Activated naive CD4-positive, alpha-beta T cell treated with anti-CD3 and anti-CD28 coated beads, Interleukin-2, amount 10 ng/mL, durations not matched to agents 7 days and 5 days (primary cell): ENCODE measurements around the gene OPTN.
"Not testable (repeated sequence)": the region's sequence is repeated elsewhere in the genome, so short reads cannot be mapped to it uniquely, and the experiment has no call there.

Source experiments
- CTCF ChIA-PET: fragments of 350-600 bp; sonication (Branson Sonifier 250); formaldehyde crosslinking; loops from one replicate; lab custom pipeline; 2021; ENCODE audit warnings: antibody characterized with exemption; lab: Charles Lee
- DNase-seq: peaks from one replicate; pipeline ENCODE4 v3.0.0-alpha.2; 2020
- H3K27ac Mint-ChIP-seq: one replicate; pipeline ENCODE4 v1.8.0; 2021; ENCODE audit warnings: mild to moderate bottlenecking, moderate library complexity, mixed read lengths
- H3K27me3 Mint-ChIP-seq: one replicate; pipeline ENCODE4 v1.8.0; 2021; ENCODE audit warnings: mild to moderate bottlenecking, mixed read lengths
- H3K36me3 Mint-ChIP-seq: one replicate; pipeline ENCODE4 v1.8.0; 2021; ENCODE audit warnings: mixed read lengths
- H3K4me1 Mint-ChIP-seq: one replicate; pipeline ENCODE4 v1.8.0; 2021; ENCODE audit warnings: mixed read lengths
- H3K4me3 Mint-ChIP-seq: one replicate; pipeline ENCODE4 v1.8.0; 2021; ENCODE audit warnings: mild to moderate bottlenecking, moderate library complexity, mixed read lengths
- H3K9me3 Mint-ChIP-seq: one replicate; pipeline ENCODE4 v1.8.0; 2021; ENCODE audit warnings: mixed read lengths

OPTN gene

DNA sequence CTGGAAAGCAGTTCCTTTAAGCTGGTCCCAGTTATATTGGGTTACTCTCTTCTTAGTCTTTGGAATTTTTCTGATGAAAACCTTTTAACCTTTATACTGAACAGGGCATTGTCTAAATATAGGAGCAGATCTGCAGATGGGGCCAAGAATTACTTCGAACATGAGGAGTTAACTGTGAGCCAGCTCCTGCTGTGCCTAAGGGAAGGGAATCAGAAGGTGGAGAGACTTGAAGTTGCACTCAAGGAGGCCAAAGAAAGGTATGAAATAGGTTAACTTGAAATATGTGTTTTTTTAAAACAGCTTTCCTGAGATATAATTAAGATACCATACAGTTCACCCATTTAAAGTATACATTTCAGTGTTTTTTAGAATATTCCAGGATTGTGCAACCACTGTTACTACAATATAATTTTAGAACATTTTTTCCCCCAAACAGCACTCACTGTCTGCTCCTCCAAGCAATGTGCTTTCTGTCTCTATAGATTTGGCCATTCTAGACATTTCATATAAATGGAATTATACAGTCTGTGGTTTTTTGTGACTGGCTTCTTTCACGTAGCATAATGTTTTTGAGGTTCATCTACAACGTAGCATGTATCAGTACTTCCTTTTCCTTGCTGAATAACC is 18.9 kb downstream of the OPTN start:
- peak overlapping the region; percentile 9 for H3K27ac Mint-ChIP-seq
- peaks cover 19% of the 10 kb centered on the region for H3K4me1 Mint-ChIP-seq
- no peaks in the 10 kb centered on the region for H3K9me3 Mint-ChIP-seq
- CTCF ChIA-PET = no interaction called here
- no peaks in the 10 kb centered on the region for H3K27me3 Mint-ChIP-seq
- DNase-seq = no peak
- H3K36me3 Mint-ChIP-seq = peaks cover 73% of the 10 kb centered on the region
- H3K4me3 Mint-ChIP-seq = no peak overlapping the region

DNA sequence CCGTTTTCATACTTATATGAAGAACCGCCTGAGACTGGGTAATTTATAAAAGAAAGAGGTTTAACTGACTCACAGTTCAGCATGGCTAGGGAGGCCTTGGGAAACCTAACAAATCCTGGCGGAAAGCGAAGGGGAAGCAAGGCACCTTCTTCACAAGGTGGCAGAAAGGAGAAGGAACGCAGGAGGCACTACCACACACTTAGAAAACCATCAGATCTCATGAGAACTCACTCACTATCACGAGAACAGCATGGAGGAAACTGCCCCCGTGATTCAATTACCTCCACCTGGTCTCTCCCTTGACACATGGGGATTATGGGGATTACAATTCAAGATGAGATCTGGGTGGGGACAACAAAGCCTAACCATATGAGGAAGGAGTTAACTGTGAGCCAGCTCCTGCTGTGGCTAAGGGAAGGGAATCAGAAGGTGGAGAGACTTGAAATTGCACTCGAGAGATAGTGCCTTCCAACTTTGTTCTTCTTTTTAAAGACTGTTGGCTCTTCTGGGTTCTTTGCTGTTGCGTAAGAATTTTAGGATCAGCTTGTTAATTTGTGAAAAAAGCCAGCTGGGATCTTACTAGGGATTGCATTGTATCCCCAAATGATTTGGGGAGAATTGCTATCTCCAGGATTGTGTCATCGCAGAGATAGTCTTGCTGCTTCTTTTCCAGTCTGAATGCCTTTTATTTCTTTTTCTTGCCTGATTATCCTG is 21.0 kb downstream of the OPTN start:
- Mint-ChIP-seq H3K27ac (no peak overlapping the region), H3K36me3 (peaks cover 79% of the 10 kb centered on the region), H3K4me1 (peaks cover 14% of the 10 kb centered on the region), H3K27me3 (no peaks in the 10 kb centered on the region), H3K9me3 (no peaks in the 10 kb centered on the region), H3K4me3 (no peak overlapping the region)
- DNase-seq = no peak
- CTCF ChIA-PET = no interaction called here

DNA sequence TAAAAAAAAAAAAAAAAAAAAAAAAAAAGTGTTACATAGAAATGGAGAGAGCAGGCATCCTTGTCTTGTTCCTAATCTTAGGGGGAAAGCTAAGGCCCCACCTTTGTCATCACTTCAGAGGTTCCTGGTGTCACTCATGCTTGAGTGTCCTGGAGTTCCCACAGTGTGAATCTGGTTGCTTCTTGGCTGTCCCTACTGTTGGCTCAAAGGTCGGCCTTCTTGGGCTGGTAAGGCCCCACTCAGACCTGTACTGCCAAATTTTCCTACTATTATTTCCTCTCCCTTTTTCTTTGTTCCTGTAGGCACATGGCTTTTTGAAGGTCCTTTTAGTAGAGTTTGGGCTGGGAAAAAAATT is 21.5 kb downstream of the OPTN start:
- H3K4me3 Mint-ChIP-seq = no peak overlapping the region
- H3K9me3 Mint-ChIP-seq = no peaks in the 10 kb centered on the region
- peaks cover 9% of the 10 kb centered on the region for H3K4me1 Mint-ChIP-seq
- DNase-seq = no peak
- no peaks in the 10 kb centered on the region for H3K27me3 Mint-ChIP-seq
- CTCF ChIA-PET = no interaction called here
- no peak overlapping the region for H3K27ac Mint-ChIP-seq
- peaks cover 76% of the 10 kb centered on the region for H3K36me3 Mint-ChIP-seq

DNA sequence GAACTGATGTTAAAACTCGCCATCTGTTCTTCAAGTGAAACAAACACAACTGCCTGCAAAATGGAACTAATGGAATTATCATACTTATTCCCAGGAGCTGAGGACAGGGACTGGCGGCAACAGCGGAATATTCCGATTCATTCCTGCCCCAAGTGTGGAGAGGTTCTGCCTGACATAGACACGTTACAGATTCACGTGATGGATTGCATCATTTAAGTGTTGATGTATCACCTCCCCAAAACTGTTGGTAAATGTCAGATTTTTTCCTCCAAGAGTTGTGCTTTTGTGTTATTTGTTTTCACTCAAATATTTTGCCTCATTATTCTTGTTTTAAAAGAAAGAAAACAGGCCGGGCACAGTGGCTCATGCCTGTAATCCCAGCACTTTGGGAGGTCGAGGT is 36.7 kb downstream of the OPTN start:
- DNase-seq = no peak
- H3K27ac Mint-ChIP-seq = no peak overlapping the region

DNA sequence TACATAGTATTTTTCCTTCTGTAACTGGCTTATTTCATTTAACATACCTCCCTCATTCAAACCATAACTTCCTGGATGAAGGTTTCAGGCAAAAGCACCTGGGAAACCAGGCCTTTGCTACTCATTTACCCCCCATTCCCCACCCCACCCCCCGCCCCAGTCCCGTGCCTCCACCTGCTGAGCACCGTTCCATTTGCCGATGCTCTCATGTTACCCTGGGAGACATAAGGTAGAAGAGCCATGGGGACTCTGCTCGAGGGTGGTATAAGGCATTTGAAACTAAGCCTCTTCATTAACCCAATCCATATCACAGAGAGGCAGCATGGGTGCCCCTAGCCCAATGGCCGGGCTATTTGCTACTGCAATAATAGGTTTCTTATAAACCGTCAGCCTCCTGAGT is 39.2 kb downstream of the OPTN start:
- Mint-ChIP-seq H3K27me3 (no peaks in the 10 kb centered on the region), H3K36me3 (peaks cover 66% of the 10 kb centered on the region)
- CTCF ChIA-PET = no interaction called here

More for the DNA sequence above, 36.7 kb downstream of the OPTN start:
- Mint-ChIP-seq H3K4me1 (no peaks in the 10 kb centered on the region), H3K4me3 (no peak overlapping the region), H3K9me3 (no peaks in the 10 kb centered on the region), H3K27me3 (no peaks in the 10 kb centered on the region), H3K36me3 (peaks cover 68% of the 10 kb centered on the region)
- CTCF ChIA-PET = no interaction called here

DNA sequence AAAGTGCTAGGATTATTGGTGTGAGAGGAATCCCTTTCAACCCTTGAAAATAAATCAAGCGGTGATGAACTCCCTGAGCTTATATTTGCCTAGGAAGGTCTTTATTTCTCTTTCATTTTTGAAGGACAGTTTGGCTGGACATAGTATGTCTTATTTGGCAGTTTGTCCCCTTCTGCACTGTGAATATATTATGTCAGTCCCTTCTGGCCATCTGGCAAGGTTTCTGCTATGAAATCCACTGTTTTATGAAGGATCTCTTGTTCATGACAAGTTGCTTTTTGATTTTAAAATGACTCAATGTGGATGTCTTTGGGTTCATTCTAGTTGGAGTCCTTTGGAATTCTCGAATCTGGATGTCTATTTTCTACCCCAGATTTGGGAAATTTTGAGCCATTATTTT is 39.7 kb downstream of the OPTN start:
- no peaks in the 10 kb centered on the region for H3K4me1 Mint-ChIP-seq
- H3K27me3 Mint-ChIP-seq = no peaks in the 10 kb centered on the region
- H3K4me3 Mint-ChIP-seq = no peak overlapping the region
- no peak for DNase-seq
- H3K36me3 Mint-ChIP-seq = peaks cover 67% of the 10 kb centered on the region
- H3K9me3 Mint-ChIP-seq = no peaks in the 10 kb centered on the region
- CTCF ChIA-PET = no interaction called here
- H3K27ac Mint-ChIP-seq = no peak overlapping the region

More for the DNA sequence above, 39.2 kb downstream of the OPTN start:
- Mint-ChIP-seq H3K4me3 (no peak overlapping the region), H3K9me3 (no peaks in the 10 kb centered on the region), H3K4me1 (no peaks in the 10 kb centered on the region), H3K27ac (no peak overlapping the region)
- DNase-seq = no peak

DNA sequence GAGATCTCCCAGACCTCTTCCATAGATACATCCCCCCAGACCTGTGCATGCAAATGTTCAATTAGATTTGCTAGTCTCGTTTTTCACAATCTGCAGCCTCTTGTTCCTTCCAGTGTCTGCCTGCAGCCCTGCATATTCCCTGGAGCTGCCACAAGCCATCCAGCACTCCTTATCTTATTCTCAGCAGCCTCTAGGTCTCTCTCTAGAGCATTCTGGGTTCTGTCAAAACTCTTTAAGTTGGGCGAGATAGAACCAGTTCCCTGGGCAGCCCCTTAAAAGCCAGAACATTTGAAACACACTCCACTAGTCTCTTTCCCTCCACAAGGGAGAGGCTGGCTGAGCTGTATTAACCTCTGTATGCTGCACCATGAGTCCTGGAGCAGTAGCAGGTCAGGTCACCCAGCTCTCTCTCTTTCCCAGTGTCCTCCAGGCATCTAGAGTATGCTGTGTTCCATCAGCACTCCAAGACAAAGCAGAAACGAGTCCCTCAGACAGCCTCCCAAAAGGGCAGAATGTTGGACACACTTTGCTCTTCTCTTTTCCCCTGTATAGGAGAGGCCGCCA is 40.7 kb downstream of the OPTN start:
- no peaks in the 10 kb centered on the region for H3K4me1 Mint-ChIP-seq
- H3K27ac Mint-ChIP-seq = peak overlapping the region; percentile 24
- H3K4me3 Mint-ChIP-seq = no peak overlapping the region
- H3K27me3 Mint-ChIP-seq = no peaks in the 10 kb centered on the region
- H3K9me3 Mint-ChIP-seq = peaks cover 2% of the 10 kb centered on the region
- H3K36me3 Mint-ChIP-seq = peaks cover 65% of the 10 kb centered on the region
- DNase-seq = no peak
- CTCF ChIA-PET = no interaction called here

DNA sequence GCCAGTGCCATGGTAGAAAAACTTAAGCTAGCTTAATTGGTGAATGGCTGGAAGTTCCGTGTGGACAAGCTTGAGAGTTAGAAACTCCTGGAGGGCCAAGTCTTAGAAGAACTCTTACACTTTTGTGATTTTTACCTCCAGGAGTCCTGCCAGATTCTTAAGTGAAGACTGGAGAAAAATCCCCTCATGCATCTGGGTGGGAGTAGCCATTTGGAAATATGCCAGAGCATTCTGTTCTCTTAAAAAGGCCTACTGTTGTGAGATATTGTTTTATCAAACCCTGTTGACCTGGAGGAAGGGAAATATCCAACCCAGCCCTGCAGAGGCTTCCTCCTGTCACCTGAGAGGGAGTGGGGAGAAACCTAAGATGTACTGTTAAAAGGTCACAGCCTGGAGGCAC is 43.8 kb downstream of the OPTN start:
- CTCF ChIA-PET = no interaction called here
- Mint-ChIP-seq H3K4me3 (no peak overlapping the region), H3K27ac (no peak overlapping the region), H3K36me3 (peaks cover 49% of the 10 kb centered on the region), H3K4me1 (no peaks in the 10 kb centered on the region), H3K9me3 (peaks cover 8% of the 10 kb centered on the region), H3K27me3 (no peaks in the 10 kb centered on the region)
- DNase-seq = no peak

DNA sequence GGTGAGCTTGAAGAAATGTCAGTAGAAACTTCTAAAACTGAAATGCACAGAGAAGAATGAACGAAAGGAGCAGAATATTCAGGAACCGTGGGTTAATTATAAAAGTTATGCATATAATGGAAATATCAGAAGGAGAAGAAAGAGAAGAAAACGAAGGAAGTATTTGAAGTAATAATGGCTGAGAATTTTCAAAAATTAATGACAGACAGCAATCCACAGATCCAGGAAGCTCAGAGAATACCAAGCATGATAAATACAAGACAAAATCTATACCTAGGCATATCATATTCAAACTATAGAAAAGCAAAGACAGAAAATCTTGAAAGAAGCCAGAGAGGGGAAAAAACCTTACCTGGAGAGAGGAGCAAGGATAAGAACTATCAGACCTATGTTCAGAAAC is 44.9 kb downstream of the OPTN start:
- DNase-seq = no peak
- Mint-ChIP-seq H3K36me3 (peaks cover 45% of the 10 kb centered on the region), H3K4me1 (no peaks in the 10 kb centered on the region), H3K27ac (no peak overlapping the region), H3K27me3 (no peaks in the 10 kb centered on the region), H3K4me3 (no peak overlapping the region), H3K9me3 (peaks cover 8% of the 10 kb centered on the region)
- CTCF ChIA-PET = no interaction called here

DNA sequence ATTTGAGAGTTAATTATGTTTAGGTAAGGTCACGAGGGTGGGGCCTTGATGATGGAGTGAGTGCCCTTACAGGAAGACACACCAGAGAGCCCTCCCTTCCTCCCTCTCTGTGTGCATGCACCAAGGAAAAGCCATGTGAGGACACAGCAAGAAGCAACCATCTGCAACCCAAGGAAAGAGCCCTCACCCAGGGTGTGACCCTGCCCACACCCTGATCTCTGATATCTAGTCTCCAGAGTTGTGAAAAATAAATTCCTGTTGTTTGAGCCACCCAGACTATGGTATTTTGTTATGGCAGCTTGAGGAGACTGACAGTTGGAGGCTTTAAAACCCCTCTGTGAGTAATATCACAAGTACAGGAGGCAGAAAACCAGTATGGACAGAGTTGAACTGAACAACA is 46.4 kb downstream of the OPTN start:
- CTCF ChIA-PET = no interaction called here
- no peak overlapping the region for H3K4me3 Mint-ChIP-seq
- H3K27me3 Mint-ChIP-seq = no peaks in the 10 kb centered on the region
- no peak for DNase-seq
- H3K4me1 Mint-ChIP-seq = no peaks in the 10 kb centered on the region
- H3K36me3 Mint-ChIP-seq = peaks cover 29% of the 10 kb centered on the region
- H3K9me3 Mint-ChIP-seq = peaks cover 8% of the 10 kb centered on the region
- H3K27ac Mint-ChIP-seq = no peak overlapping the region

DNA sequence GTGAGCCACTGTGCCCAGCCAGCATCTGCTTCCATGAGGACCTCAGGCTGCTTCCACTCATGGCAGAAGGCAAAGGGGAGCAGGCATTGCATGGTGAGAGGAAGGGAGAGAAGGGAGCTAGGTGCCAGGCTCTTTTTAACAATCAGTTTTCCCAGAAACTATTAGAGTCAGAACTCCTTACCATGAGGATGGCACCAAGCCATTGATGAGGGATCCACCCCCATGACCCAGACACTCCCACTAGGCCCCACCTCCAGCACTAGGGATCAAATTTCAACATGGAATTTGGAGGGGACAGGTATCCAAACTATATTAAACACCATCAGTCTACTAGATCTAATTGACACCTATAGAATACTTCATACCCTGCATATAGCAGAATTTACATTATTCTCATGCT is 47.2 kb downstream of the OPTN start:
- Mint-ChIP-seq H3K36me3 (peaks cover 28% of the 10 kb centered on the region), H3K27me3 (no peaks in the 10 kb centered on the region), H3K4me1 (no peaks in the 10 kb centered on the region), H3K4me3 (no peak overlapping the region), H3K9me3 (peaks cover 8% of the 10 kb centered on the region), H3K27ac (no peak overlapping the region)
- CTCF ChIA-PET = interaction anchor here (1.5 kb wide), 1 partner anchor 15 kb away, joined by 3 read pairs; the partner anchor contains the start of gene MCM10
- no peak for DNase-seq

DNA sequence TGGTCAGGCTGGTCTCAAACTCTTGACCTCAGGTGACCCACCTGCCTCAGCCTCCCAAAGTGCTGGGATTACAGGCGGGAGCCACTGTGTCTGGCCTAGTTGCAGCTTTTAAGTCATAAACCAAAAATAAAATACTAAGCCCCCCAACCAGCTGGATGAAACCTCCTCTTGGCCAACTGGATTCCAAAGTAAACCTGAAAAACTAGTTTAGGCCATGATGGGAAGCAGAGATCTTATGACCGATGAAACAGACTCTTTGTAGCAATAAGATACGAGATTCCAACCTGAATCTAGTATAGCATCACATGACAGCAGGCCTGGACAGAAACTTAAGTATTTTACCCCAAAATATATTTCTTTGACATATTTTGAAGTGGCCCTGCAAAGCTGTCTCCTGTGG is 52.3 kb downstream of the OPTN start:
- Mint-ChIP-seq H3K36me3 (no peaks in the 10 kb centered on the region), H3K4me3 (no peak overlapping the region), H3K27ac (no peak overlapping the region), H3K27me3 (no peaks in the 10 kb centered on the region), H3K4me1 (no peaks in the 10 kb centered on the region), H3K9me3 (no peaks in the 10 kb centered on the region)
- CTCF ChIA-PET = no interaction called here
- DNase-seq = no peak

DNA sequence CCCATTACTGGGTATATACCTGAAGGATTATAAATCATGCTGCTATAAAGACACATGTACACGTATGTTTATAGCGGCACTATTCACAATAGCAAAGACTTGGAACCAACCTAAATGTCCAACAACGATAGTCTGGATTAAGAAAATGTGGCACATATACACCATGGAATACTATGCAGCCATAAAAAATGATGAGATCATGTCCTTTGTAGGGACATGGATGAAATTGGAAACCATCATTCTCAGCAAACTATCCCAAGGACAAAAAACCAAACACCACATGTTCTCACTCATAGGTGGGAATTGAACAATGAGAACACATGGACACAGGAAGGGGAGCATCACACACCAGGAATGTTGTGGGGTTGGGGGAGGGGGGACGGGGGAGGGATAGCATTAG is 55.9 kb downstream of the OPTN start:
- DNase-seq, H3K36me3 Mint-ChIP-seq, H3K4me1 Mint-ChIP-seq, CTCF ChIA-PET, H3K9me3 Mint-ChIP-seq, H3K27ac Mint-ChIP-seq, H3K4me3 Mint-ChIP-seq, H3K27me3 Mint-ChIP-seq: not testable (repeated sequence)

DNA sequence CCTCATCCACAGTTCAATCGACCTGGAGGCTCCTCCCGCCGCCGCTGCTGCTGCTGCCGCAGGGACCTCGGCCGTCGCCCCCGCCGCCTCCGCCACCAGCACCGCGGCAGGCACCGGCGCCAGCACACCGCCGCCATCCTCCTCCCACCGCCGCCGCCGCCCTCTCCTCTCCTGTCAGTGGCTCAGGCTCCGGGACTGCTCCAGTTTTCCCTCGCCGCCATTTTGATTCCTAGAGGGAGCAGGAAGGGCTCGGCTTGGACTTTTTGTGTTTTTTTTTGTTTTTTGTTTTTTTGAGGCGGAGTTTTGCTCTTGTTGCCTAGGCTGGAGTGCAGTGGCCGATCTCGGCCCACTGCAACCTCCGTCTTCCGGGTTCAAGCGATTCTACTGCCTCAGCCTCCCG is 58.4 kb downstream of the OPTN start:
- Mint-ChIP-seq H3K9me3 (no peaks in the 10 kb centered on the region), H3K36me3 (peaks cover 3% of the 10 kb centered on the region), H3K4me1 (peaks cover 23% of the 10 kb centered on the region), H3K4me3 (peak overlapping the region; percentile 16), H3K27me3 (no peaks in the 10 kb centered on the region), H3K27ac (no peak overlapping the region)
- DNase-seq = no peak
- CTCF ChIA-PET = no interaction called here
